HepG2 (cell line): ENCODE measurements around the gene SIT1. TPM values are rescaled to one million over a fixed set of nuclear protein-coding genes. Genes with fewer than 3 reads are reported as not detected.

Source experiments
- ATAC-seq: fragments of 200-7000 bp; cut with Tn5 transposase; 3 replicates; pipeline ENCODE4 v1.9.1; 2020; ENCODE audit warnings: mild to moderate bottlenecking, moderate library complexity
- BruUV-seq: library from RNA; stranded (reverse); fragments of 400-500 nt; replicated peaks from 2 replicates; lab custom pipeline; 2021; lab: Mats Ljungman, UMichigan
- CTCF ChIA-PET: fragments of 300-600 bp; formaldehyde crosslinking; extraction: SDS; loops from one replicate; lab custom pipeline; 2021; ENCODE audit warnings: low total read pairs, inconsistent platforms, low intra/inter-chr PET ratio; lab: Yijun Ruan, JAX
- POLR2A ChIA-PET: fragments of 350-600 bp; sonication (Branson Sonifier 250); formaldehyde crosslinking; loops from one replicate; lab custom pipeline; 2020; ENCODE audit warnings: antibody characterized with exemption, inconsistent platforms; lab: Yijun Ruan, JAX
- DNase-seq: peaks from one replicate; pipeline ENCODE4 v3.0.0-alpha.2; 2015; ENCODE audit warnings: low spot score
- FAIRE-seq: peaks from 3 replicates; lab custom pipeline; 2011; peaks lifted over from hg19 to GRCh38; lab: Jason Lieb, UNC
- H2AFZ ChIP-seq: one replicate; pipeline ENCODE4 v1.6.1; 2011; ENCODE audit warnings: low read length, inconsistent platforms
- H3K27ac ChIP-seq: fragments of 300-600 bp; 3 replicates; pipeline ENCODE4 v1.8.0; 2011; ENCODE audit warnings: mixed run types, mild to moderate bottlenecking, mixed read lengths, low read length, inconsistent platforms; ENCODE audit not compliant: insufficient read depth; ENCODE audit errors: extremely low read length
- H3K27me3 ChIP-seq, 2 experiments: fragments of 200-600 bp in 1 of 2; 2 replicates in 1 of 2; 3 replicates in 1 of 2; pipeline versions ENCODE4 v1.6.0 to v1.8.0; 2011; ENCODE audit warnings: low read length in 2 of 2, mild to moderate bottlenecking in 2 of 2, moderate library complexity in 2 of 2, inconsistent platforms in 1 of 2; ENCODE audit not compliant: insufficient read depth in 2 of 2, control insufficient read depth in 1 of 2
- H3K36me3 ChIP-seq, 2 experiments: fragments of 200-600 bp in 1 of 2; replicated peaks in 1 of 2; 2 replicates in 1 of 2; 3 replicates in 1 of 2; pipeline versions ENCODE4 v1.5.1 to v1.8.0; 2011; ENCODE audit warnings: low read length in 2 of 2, inconsistent platforms in 1 of 2; ENCODE audit not compliant: insufficient read depth in 2 of 2, control insufficient read depth in 1 of 2
- H3K4me1 ChIP-seq: 2 replicates; pipeline ENCODE4 v1.5.1; 2012; ENCODE audit warnings: low read length, inconsistent platforms; ENCODE audit not compliant: insufficient read depth
- H3K4me2 ChIP-seq: 2 replicates; pipeline ENCODE4 v1.6.0; 2011; ENCODE audit warnings: low read depth, low read length, inconsistent platforms
- H3K4me3 ChIP-seq, 3 experiments: fragments of 200-600 bp in 1 of 3; sonication (generic), shearing (Covaris generic) in 1 of 3; replicated peaks in 1 of 3; 2 replicates each; pipeline ENCODE4 v1.5.1; 2011 to 2016; ENCODE audit warnings: low read length in 3 of 3, inconsistent platforms in 2 of 3, low read depth in 2 of 3, mild to moderate bottlenecking in 2 of 3, control low read depth in 1 of 3, mixed read lengths in 1 of 3; ENCODE audit not compliant: insufficient read depth in 1 of 3
- H3K79me2 ChIP-seq: one replicate; pipeline ENCODE4 v1.6.1; 2011; ENCODE audit warnings: low read length, inconsistent platforms; ENCODE audit not compliant: insufficient read depth
- H3K9ac ChIP-seq: 2 replicates; pipeline ENCODE4 v1.6.0; 2011; ENCODE audit warnings: mild to moderate bottlenecking, low read depth, low read length, inconsistent platforms; ENCODE audit not compliant: insufficient read depth
- H3K9me3 ChIP-seq: 2 replicates; pipeline ENCODE4 v1.5.1; 2012; ENCODE audit warnings: mild to moderate bottlenecking, low read length
- H4K20me1 ChIP-seq: 2 replicates; pipeline ENCODE4 v1.6.0; 2011; ENCODE audit warnings: inconsistent platforms, mild to moderate bottlenecking, low read length, moderate library complexity; ENCODE audit not compliant: insufficient read depth
- ASH2L ChIP-seq: fragments of 300-600, 200-600 bp; sonication (generic); IDR thresholded peaks from 2 replicates; pipeline ENCODE4 v1.7.0; 2017; ENCODE audit warnings: low read depth, mild to moderate bottlenecking, moderate library complexity, mixed read lengths, low read length; ENCODE audit not compliant: insufficient read length
- NKX3-1 ChIP-seq: sonication (generic); formaldehyde crosslinking; IDR thresholded peaks from 2 replicates; pipeline ENCODE4 v1.5.0; 2020; ENCODE audit warnings: missing genetic modification reagents
- ZNF12 ChIP-seq: sonication (generic); formaldehyde crosslinking; IDR thresholded peaks from 2 replicates; pipeline ENCODE4 v1.5.0; 2020; ENCODE audit warnings: missing genetic modification reagents
- ZNF224 ChIP-seq: sonication (generic); formaldehyde crosslinking; IDR thresholded peaks from 2 replicates; pipeline ENCODE4 v1.5.0; 2020; ENCODE audit warnings: mild to moderate bottlenecking, missing genetic modification reagents
- ZNF567 ChIP-seq: sonication (generic); formaldehyde crosslinking; IDR thresholded peaks from 2 replicates; pipeline ENCODE4 v1.8.1; 2023; ENCODE audit warnings: mild to moderate bottlenecking, missing genetic modification reagents, borderline replicate concordance
- WGBS: methylation state at CpG from one replicate; pipeline ENCODE4 v1.1.6; 2017; ENCODE audit warnings: low lambda C conversion rate; 5-methylcytosine and 5-hydroxymethylcytosine counted together
- in situ Hi-C: cut with HindIII; loops from 2 replicates; pipeline ENCODE4 v1.10.0; 2017; ENCODE audit warnings: low pct_unique_long_range_greater_than_20kb; ENCODE audit not compliant: extremely low pct_ligation_motif_present
- intact Hi-C: fragments of 100-400 bp; cut with micrococcal nuclease; formaldehyde crosslinking; loops from one replicate; pipeline ENCODE4 v1.10.0; 2022; ENCODE audit not compliant: unreplicated experiment
- polyA plus RNA-seq, 8 experiments: library from polyadenylated mRNA; depleted of rRNA in 3 of 8; stranded (reverse) in 7 of 8; unstranded in 1 of 8; fragments of >200 nt; fragmentation: Illumina TruSeq in 4 of 8; extraction: Trizol in 4 of 8; gene quantifications; 2 replicates each; pipeline versions ENCODE4 v1.2.1 to v1.2.3, GENCODE V29; 2011 to 2016; ENCODE audit warnings: low read depth in 4 of 8, missing spikeins in 1 of 8, mixed read lengths in 1 of 8; ENCODE audit not compliant: insufficient read depth in 1 of 8
- total RNA-seq, 5 experiments: library from RNA; depleted of rRNA; stranded (reverse); fragments of >200 nt; fragmentation: Illumina TruSeq; extraction: Trizol; gene quantifications; 2 replicates each; pipeline ENCODE4 v1.2.3, GENCODE V29; 2016; ENCODE audit warnings: low read depth in 1 of 5
- TF ChIP-seq, protein P1 (sequence below): sonication (generic); formaldehyde crosslinking; IDR thresholded peaks from 2 replicates; pipeline ENCODE4 v1.5.1; 2020; ENCODE audit warnings: mild to moderate bottlenecking, missing genetic modification reagents, borderline replicate concordance
- TF ChIP-seq, protein P2 (sequence below), 2 experiments: sonication (generic) in 1 of 2; formaldehyde crosslinking in 1 of 2; IDR thresholded peaks; 2 replicates each; pipeline versions ENCODE4 v1.6.1 to v1.9.0; 2014 to 2022; ENCODE audit warnings: antibody characterized with exemption in 1 of 2, borderline replicate concordance in 1 of 2, inconsistent platforms in 1 of 2, low read depth in 1 of 2, missing genetic modification reagents in 1 of 2

The SIT1 gene
- total and polyA plus RNA-seq, 2 of the 13 experiments (the other 11 are each of a cell fraction or from before 2014, with no cell fraction given): 0.09 to 6.7 TPM

DNA sequence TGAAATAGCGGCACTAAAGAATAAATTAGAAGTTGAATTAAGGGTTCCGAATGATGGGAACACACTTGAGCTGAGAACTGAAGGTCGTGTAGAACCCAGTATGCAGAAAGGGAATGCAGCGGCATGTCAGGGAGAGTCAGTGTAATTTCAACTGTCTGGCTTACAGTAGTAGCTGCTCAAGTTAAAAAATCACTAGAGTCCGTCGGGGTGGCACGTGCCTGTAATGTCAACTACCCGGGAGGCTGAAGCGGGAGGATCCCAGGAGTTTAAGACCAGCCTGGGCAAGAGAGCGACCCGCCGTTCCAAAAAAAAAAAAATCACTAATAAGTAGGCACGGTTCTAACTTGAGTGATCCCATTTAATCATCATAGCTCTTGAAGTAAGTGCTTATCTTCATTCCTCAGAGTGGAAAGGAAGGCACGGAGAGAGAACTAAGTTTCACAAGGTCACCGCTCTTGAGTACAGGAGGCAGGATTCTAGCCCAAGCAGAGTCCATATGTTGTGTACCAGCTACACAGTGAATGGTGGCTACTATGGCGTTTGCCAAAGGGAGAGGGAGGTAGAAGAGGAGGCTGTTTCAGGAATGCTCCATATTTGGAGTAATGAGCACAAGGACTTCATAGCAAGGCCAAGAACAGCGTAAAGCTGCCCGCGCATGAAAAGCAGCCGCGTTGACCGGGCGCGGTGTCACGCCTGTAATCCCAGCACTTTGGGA lies 6.3 kb upstream of the SIT1 start:
- peak; percentile 34 for ATAC-seq
- Histone ChIP-seq H3K4me2 (peak overlapping the region; percentile 78), H3K9ac (peak overlapping the region; percentile 98), H3K79me2 (peaks cover 6% of the 10 kb centered on the region), H3K27ac (peak overlapping the region; percentile 100), H3K36me3 (peaks cover 5 to 6% of the 10 kb centered on the region in 2 experiments; a peak in 3 of 5 replicates), H3K4me3 (peak overlapping the region; percentile 29 to 71 (median 57); a peak in 5 of 6 replicates), H2AFZ (peak overlapping the region; percentile 52), H3K9me3 (no peaks in the 10 kb centered on the region), H4K20me1 (no peaks in the 10 kb centered on the region), H3K4me1 (peaks cover 71% of the 10 kb centered on the region), H3K27me3 (no peaks in the 10 kb centered on the region; a peak in 2 of 5 replicates)
- ChIA-PET POLR2A (interaction anchor here (1.1 to 6.3 kb wide), 12 partner anchors 10 to 495 kb away, joined by 3 to 68 read pairs (median 8); partner anchors contain the start of genes CREB3, GBA2, HINT2 and RGP1), CTCF (interaction anchor here (1.7 kb wide), 1 partner anchor 11 kb away, joined by 8 read pairs; no protein-coding TSS in a partner anchor)
- BruUV-seq: no TSS peak
- DNase-seq: peak; percentile 35
- WGBS: 16% methylated on average over 25 of the region's 25 CpGs
- intact Hi-C loops (loop anchor here (1.0 kb wide), 1 partner anchor 11 kb away; no protein-coding TSS in a partner anchor), in situ Hi-C loops (loop anchor here (10.0 kb wide), 1 partner anchor 542 kb away; the partner anchor contains the start of gene ATOSB)
- no peak for FAIRE-seq
- TF ChIP-seq, protein P1, sequence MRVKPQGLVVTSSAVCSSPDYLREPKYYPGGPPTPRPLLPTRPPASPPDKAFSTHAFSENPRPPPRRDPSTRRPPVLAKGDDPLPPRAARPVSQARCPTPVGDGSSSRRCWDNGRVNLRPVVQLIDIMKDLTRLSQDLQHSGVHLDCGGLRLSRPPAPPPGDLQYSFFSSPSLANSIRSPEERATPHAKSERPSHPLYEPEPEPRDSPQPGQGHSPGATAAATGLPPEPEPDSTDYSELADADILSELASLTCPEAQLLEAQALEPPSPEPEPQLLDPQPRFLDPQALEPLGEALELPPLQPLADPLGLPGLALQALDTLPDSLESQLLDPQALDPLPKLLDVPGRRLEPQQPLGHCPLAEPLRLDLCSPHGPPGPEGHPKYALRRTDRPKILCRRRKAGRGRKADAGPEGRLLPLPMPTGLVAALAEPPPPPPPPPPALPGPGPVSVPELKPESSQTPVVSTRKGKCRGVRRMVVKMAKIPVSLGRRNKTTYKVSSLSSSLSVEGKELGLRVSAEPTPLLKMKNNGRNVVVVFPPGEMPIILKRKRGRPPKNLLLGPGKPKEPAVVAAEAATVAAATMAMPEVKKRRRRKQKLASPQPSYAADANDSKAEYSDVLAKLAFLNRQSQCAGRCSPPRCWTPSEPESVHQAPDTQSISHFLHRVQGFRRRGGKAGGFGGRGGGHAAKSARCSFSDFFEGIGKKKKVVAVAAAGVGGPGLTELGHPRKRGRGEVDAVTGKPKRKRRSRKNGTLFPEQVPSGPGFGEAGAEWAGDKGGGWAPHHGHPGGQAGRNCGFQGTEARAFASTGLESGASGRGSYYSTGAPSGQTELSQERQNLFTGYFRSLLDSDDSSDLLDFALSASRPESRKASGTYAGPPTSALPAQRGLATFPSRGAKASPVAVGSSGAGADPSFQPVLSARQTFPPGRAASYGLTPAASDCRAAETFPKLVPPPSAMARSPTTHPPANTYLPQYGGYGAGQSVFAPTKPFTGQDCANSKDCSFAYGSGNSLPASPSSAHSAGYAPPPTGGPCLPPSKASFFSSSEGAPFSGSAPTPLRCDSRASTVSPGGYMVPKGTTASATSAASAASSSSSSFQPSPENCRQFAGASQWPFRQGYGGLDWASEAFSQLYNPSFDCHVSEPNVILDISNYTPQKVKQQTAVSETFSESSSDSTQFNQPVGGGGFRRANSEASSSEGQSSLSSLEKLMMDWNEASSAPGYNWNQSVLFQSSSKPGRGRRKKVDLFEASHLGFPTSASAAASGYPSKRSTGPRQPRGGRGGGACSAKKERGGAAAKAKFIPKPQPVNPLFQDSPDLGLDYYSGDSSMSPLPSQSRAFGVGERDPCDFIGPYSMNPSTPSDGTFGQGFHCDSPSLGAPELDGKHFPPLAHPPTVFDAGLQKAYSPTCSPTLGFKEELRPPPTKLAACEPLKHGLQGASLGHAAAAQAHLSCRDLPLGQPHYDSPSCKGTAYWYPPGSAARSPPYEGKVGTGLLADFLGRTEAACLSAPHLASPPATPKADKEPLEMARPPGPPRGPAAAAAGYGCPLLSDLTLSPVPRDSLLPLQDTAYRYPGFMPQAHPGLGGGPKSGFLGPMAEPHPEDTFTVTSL: no peak
- TF ChIP-seq ZNF567 (CRISPR knock-in tag) (0 out of 2 replicates have a peak, but pooled peaks have one; percentile 11), ZNF224 (CRISPR knock-in tag) (0 out of 2 replicates have a peak, but pooled peaks have one; percentile 31), ZNF12 (0 out of 2 replicates have a peak, but pooled peaks have one; percentile 5), NKX3-1 (CRISPR knock-in tag) (no peak), ASH2L (peak; percentile 14)
- TF ChIP-seq, protein P2, sequence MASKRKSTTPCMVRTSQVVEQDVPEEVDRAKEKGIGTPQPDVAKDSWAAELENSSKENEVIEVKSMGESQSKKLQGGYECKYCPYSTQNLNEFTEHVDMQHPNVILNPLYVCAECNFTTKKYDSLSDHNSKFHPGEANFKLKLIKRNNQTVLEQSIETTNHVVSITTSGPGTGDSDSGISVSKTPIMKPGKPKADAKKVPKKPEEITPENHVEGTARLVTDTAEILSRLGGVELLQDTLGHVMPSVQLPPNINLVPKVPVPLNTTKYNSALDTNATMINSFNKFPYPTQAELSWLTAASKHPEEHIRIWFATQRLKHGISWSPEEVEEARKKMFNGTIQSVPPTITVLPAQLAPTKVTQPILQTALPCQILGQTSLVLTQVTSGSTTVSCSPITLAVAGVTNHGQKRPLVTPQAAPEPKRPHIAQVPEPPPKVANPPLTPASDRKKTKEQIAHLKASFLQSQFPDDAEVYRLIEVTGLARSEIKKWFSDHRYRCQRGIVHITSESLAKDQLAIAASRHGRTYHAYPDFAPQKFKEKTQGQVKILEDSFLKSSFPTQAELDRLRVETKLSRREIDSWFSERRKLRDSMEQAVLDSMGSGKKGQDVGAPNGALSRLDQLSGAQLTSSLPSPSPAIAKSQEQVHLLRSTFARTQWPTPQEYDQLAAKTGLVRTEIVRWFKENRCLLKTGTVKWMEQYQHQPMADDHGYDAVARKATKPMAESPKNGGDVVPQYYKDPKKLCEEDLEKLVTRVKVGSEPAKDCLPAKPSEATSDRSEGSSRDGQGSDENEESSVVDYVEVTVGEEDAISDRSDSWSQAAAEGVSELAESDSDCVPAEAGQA (IDR thresholded peaks at IDR 0.05; ENCODE audit: low read depth): no peak
- TF ChIP-seq, protein P2 (CRISPR knock-in tag; IDR thresholded peaks at IDR 0.05; ENCODE audit: borderline replicate concordance): no peak
